Measurements from ENCODE around the gene YIPF5.

Gene YIPF5

DNA sequence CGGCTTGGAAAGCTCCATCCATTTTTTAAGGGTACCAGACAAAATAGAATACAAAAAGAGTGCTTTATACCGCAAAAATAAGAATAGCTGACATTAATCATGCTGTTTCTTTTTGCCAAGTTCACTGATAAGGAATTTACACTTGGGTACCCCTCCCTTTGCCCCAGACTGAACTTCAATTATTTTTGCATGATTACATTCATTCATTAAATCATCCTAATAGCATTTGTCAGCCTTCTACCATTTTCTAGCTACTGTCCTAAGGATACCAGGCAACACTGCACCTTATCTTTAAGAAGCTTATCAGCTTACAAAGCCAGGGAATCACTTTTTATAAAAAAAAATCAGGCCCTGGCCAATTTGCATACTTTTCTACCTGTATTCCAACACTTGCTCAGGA lies 48.4 kb downstream of the YIPF5 start:
- no peak for DNase-seq

DNA sequence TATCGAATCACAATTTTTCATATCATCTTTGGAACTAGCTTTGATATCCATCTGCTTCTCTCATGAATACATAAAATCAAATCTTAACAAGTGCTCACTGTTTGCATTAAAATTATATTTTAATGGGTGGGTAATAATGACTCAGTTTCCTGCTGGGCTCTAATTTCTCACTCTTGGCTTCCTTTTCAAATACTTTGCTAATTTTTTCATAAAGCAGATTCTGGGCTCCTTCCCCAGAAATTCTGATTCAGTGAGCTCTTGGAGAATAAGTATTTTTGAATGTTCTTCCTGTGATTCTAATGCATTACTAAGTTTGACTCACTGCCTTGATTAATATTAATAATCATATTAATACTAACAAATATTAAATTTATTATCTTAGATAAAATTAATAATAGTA lies 48.9 kb downstream of the YIPF5 start:
- no peak for DNase-seq

DNA sequence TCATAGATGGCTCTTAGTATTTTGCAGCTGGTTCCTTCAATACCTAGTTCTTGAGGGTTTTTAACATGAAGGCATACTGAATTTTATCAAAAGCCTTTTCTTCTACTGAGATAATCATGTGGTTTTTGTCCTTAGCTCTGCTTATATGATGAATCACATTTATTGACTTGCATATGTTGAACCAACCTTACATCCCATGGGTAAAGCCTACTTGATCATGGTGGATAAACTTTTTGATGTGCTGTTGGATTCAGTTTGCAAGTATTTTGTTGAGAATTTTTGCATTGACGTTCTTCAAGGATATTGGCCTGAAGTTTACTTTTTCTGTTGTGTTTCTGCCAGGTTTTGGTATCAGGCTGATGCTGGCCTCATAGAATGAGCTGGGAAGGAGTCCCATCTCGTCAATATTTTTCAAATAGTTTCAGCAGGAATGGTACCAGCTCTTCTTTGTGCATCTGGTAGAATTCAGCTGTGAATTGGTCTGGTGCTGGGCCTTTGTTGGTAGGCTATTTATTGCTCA lies 49.7 kb downstream of the YIPF5 start:
- no peak for DNase-seq

DNA sequence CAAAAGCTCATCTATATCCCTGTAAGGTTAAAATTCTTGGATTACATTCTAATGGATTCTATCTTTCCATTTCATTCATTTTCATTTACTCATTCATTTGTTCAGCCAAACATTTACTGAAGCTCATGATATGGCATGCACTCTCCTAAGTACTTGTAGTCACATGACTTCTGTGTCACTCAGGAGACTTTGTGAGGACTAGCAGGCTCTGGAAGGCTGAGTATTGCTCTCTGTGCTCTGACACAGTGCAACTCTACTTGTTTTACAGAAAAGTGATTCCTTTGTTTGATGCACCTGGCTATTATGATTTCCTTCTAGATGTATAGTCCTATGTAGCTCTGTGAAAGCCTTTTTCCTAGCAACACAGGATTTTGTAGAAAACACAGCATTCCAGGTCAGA lies 53.0 kb downstream of the YIPF5 start:
- no peak for DNase-seq

DNA sequence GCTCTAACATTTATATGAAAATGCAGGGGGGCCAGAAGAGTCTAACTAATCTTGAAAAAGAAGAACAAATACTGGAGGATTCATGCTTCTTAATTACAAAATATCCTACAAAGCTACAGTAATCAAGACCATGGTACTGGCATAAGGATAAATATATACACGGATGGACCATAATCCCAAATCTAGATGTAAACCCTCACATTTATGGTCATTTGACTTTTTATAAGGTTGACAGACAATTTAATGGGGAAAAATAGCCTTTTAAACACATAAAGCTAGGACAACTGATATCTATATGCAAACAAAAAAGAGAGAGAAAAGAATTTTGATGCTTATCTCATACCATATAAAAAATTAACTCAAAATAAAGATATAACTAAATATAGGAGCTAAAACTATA lies 55.9 kb downstream of the YIPF5 start:
- DNase-seq, result no peak
